Testis (tissue), 2 donors: ENCODE results near the gene CHCHD6.

Experiments
- CTCF ChIP-seq, 3 experiments: fragments of 450-650 bp in 2 of 3; fragments of 200-600 bp in 1 of 3; sonication (generic) in 1 of 3; IDR thresholded peaks; one replicate each; pipeline ENCODE4 v1.5.1; 2016 to 2019; ENCODE audit warnings: antibody characterized with exemption in 3 of 3, mild to moderate bottlenecking in 2 of 3, moderate library complexity in 1 of 3
- POLR2A ChIP-seq: fragments of 450-650 bp; IDR thresholded peaks from one replicate; pipeline ENCODE4 v1.6.1; 2017; ENCODE audit warnings: antibody characterized with exemption, mild to moderate bottlenecking, moderate library complexity

- TF ChIP-seq CTCF (IDR thresholded peaks at IDR 0.05) (no peak), POLR2A (no peak)
Observed at GRCh38 chr3:126987129-126987528, 283.1 kb downstream of the CHCHD6 start.
